GM12878 (cell line): ENCODE measurements around the gene CMA1. TPM values are rescaled to one million over a fixed set of nuclear protein-coding genes. Genes with fewer than 3 reads are reported as not detected.

ENCODE experiments used
- ATAC-seq: fragments of 200-7000 bp; cut with Tn5 transposase; 3 replicates; pipeline ENCODE4 v1.9.1; 2020; ENCODE audit warnings: mild to moderate bottlenecking, moderate library complexity
- BruUV-seq: library from RNA; stranded (reverse); fragments of 400-500 nt; replicated peaks from 2 replicates; lab custom pipeline; 2021; lab: Mats Ljungman, UMichigan
- CTCF ChIA-PET: fragments of 300-600 bp; sonication (Branson Sonifier 250); formaldehyde crosslinking; extraction: SDS; loops from one replicate; lab custom pipeline; 2021; ENCODE audit warnings: inconsistent platforms; lab: Yijun Ruan, JAX
- POLR2A ChIA-PET: fragments of 350-600 bp; formaldehyde crosslinking; extraction: SDS; loops from one replicate; lab custom pipeline; 2021; ENCODE audit warnings: inconsistent platforms; lab: Charles Lee
- RAD21 ChIA-PET: fragments of 300-600 bp; sonication (Branson Sonifier 250); formaldehyde crosslinking; loops from one replicate; lab custom pipeline; 2023; ENCODE audit warnings: antibody characterized with exemption; ENCODE audit not compliant: unreplicated experiment; lab: Charles Lee
- SMC1A ChIA-PET: fragments of 300-600 bp; sonication (Branson Sonifier 250); formaldehyde crosslinking; loops from one replicate; lab custom pipeline; 2023; ENCODE audit not compliant: unreplicated experiment, uncharacterized antibody; lab: Charles Lee
- DNase-seq: peaks from one replicate; pipeline ENCODE4 v3.0.0-alpha.2; 2011; ENCODE audit warnings: low read depth, low spot score
- FAIRE-seq: peaks from 3 replicates; lab custom pipeline; 2011; peaks lifted over from hg19 to GRCh38; lab: Jason Lieb, UNC
- H2AFZ ChIP-seq: 2 replicates; pipeline ENCODE4 v1.6.0; 2011; ENCODE audit warnings: low read depth, low read length, control low read depth; ENCODE audit not compliant: control insufficient read depth
- H3K27ac ChIP-seq: 2 replicates; pipeline ENCODE4 v1.5.1; 2011; ENCODE audit warnings: control low read depth; ENCODE audit not compliant: control insufficient read depth, insufficient read depth
- H3K27me3 ChIP-seq, 2 experiments: replicated peaks in 1 of 2; 2 replicates each; pipeline versions ENCODE4 v1.6.0 to v1.6.1; 2011; ENCODE audit warnings: low read length in 1 of 2; ENCODE audit not compliant: control insufficient read depth in 2 of 2, insufficient read depth in 2 of 2
- H3K36me3 ChIP-seq, 2 experiments: 2 replicates each; pipeline ENCODE4 v1.5.1; 2011; ENCODE audit warnings: low read length in 1 of 2; ENCODE audit not compliant: control insufficient read depth in 2 of 2, insufficient read depth in 2 of 2
- H3K4me1 ChIP-seq: 2 replicates; pipeline ENCODE4 v1.6.1; 2011; ENCODE audit warnings: mild to moderate bottlenecking, low read length, moderate library complexity, mixed read lengths; ENCODE audit not compliant: control insufficient read depth, insufficient read depth
- H3K4me2 ChIP-seq: 2 replicates; pipeline ENCODE4 v1.6.0; 2011; ENCODE audit warnings: control low read depth; ENCODE audit not compliant: control insufficient read depth, insufficient read depth
- H3K4me3 ChIP-seq: fragments of 200-600 bp; sonication (generic); 2 replicates; pipeline ENCODE4 v1.5.1; 2016
- H3K79me2 ChIP-seq: 2 replicates; pipeline ENCODE4 v1.6.0; 2011; ENCODE audit warnings: low read length; ENCODE audit not compliant: control insufficient read depth, insufficient read depth
- H3K9ac ChIP-seq: 2 replicates; pipeline ENCODE4 v1.8.0; 2011; ENCODE audit warnings: low read length, control low read depth, mixed read lengths; ENCODE audit not compliant: control insufficient read depth, insufficient read depth
- H3K9me3 ChIP-seq: replicated peaks from 3 replicates; pipeline ENCODE4 v1.5.1; 2011; ENCODE audit warnings: mild to moderate bottlenecking, low read length; ENCODE audit not compliant: control insufficient read depth, insufficient read depth
- H4K20me1 ChIP-seq: 2 replicates; pipeline ENCODE4 v1.6.0; 2011; ENCODE audit not compliant: control insufficient read depth, insufficient read depth
- CEBPB ChIP-seq, 2 experiments: fragments of 150-350 bp in 1 of 2; IDR thresholded peaks; 2 replicates each; pipeline ENCODE4 v1.6.1; 2012 to 2014; ENCODE audit warnings: low read depth in 2 of 2, low read length in 2 of 2, borderline replicate concordance in 1 of 2, inconsistent platforms in 1 of 2
- IRF5 ChIP-seq: fragments of 450-650 bp; IDR thresholded peaks from 2 replicates; pipeline ENCODE4 v1.6.1; 2017; ENCODE audit warnings: borderline replicate concordance
- PKNOX1 ChIP-seq: fragments of 450-650 bp; IDR thresholded peaks from 2 replicates; pipeline ENCODE4 v1.6.1; 2016; ENCODE audit warnings: mild to moderate bottlenecking
- POLR2AphosphoS5 ChIP-seq: IDR thresholded peaks from 2 replicates; pipeline ENCODE4 v1.6.1; 2011; ENCODE audit warnings: mild to moderate bottlenecking, low read length, inconsistent platforms
- RAD21 ChIP-seq: IDR thresholded peaks from 2 replicates; pipeline ENCODE4 v1.6.1; 2011; ENCODE audit warnings: mild to moderate bottlenecking, low read depth, low read length, moderate library complexity; ENCODE audit not compliant: insufficient read depth
- RBBP5 ChIP-seq: fragments of 200-600 bp; sonication (generic); conservative IDR thresholded peaks from 2 replicates; pipeline ENCODE4 v1.6.1; 2016
- RELA ChIP-seq: fragments of 450-650 bp; IDR thresholded peaks from 2 replicates; pipeline ENCODE4 v1.8.0; 2014; ENCODE audit warnings: borderline replicate concordance; ENCODE audit not compliant: partially characterized antibody
- REST ChIP-seq: IDR thresholded peaks from 2 replicates; pipeline ENCODE4 v1.6.1; 2012; ENCODE audit warnings: mild to moderate bottlenecking, low read depth, low read length
- USF1 ChIP-seq: IDR thresholded peaks from 2 replicates; pipeline ENCODE4 v1.6.1; 2011; ENCODE audit warnings: borderline replicate concordance, low read depth, mild to moderate bottlenecking, moderate library complexity, mixed read lengths, low read length; ENCODE audit not compliant: insufficient read depth; ENCODE audit errors: extremely low read length
- WGBS: methylation state at CpG from one replicate; pipeline ENCODE4 v1.1.6; 2016; ENCODE audit warnings: low lambda C conversion rate; ENCODE audit not compliant: insufficient replicate concordance, insufficient coverage; ENCODE audit errors: missing lambda C conversion rate; 5-methylcytosine and 5-hydroxymethylcytosine counted together
- in situ Hi-C: fragments of 300-500 bp; cut with MboI; formaldehyde crosslinking; loops from 9 replicates; pipeline ENCODE4 v1.14.3; 2018; ENCODE audit warnings: mixed read lengths
- intact Hi-C: fragments of 100-400 bp; cut with micrococcal nuclease; formaldehyde crosslinking; loops from one replicate; pipeline ENCODE4 v1.14.2; 2022; ENCODE audit not compliant: unreplicated experiment
- polyA plus RNA-seq, 11 experiments: library from polyadenylated mRNA; depleted of rRNA in 4 of 11; unstranded in 6 of 11; stranded (reverse) in 5 of 11; fragments of >200 nt; fragmentation: Nextera tagmentation in 4 of 11; fragmentation: Illumina TruSeq in 1 of 11; extraction: Ambion mirVana in 4 of 11; extraction: Trizol in 1 of 11; gene quantifications; 1 replicate in 1 of 11; 2 replicates in 10 of 11; pipeline versions ENCODE4 v1.2.1 to v1.2.3, GENCODE V29; 2011 to 2016; ENCODE audit warnings: inconsistent platforms in 2 of 11, missing spikeins in 2 of 11, low read depth in 1 of 11
- total RNA-seq, 4 experiments: library from RNA; depleted of rRNA in 3 of 4; stranded (reverse); fragments of >200 nt in 3 of 4; fragmentation: Illumina TruSeq in 1 of 4; extraction: Trizol in 1 of 4; gene quantifications; 2 replicates each; pipeline versions ENCODE4 v1.2.1 to v1.2.3, GENCODE V29; 2013 to 2021

The CMA1 gene
- total and polyA plus RNA-seq, 10 of the 15 experiments (the other 5 are each of a cell fraction or from before 2014, with no cell fraction given) = not detected

GRCh38 chr14:24514209-24514608 is 6.1 kb upstream of the CMA1 start:
- no peaks in the 10 kb centered on the region for H4K20me1 ChIP-seq
- RAD21 ChIA-PET = no interaction called here
- FAIRE-seq (no peak), DNase-seq (no peak), ATAC-seq (no peak)
- H2AFZ ChIP-seq = no peak overlapping the region
- H3K4me3 ChIP-seq = no peak overlapping the region
- no peak overlapping the region for H3K27ac ChIP-seq
- H3K36me3 ChIP-seq = no peaks in the 10 kb centered on the region
- TF ChIP-seq RAD21 (no peak), PKNOX1 (peak; percentile 38)
- CTCF ChIA-PET = no interaction called here
- no peak overlapping the region for H3K4me2 ChIP-seq
- no TSS peak for BruUV-seq
- POLR2A ChIA-PET = no interaction called here
- intact Hi-C loops = no loop called here
- in situ Hi-C loops = loop anchor here (5.0 kb wide), 1 partner anchor 52 kb away; no protein-coding TSS in a partner anchor
- H3K9me3 ChIP-seq = no peaks in the 10 kb centered on the region
- no peaks in the 10 kb centered on the region for H3K4me1 ChIP-seq
- no peak overlapping the region for H3K9ac ChIP-seq
- H3K79me2 ChIP-seq = no peaks in the 10 kb centered on the region
- SMC1A ChIA-PET = no interaction called here
- no peaks in the 10 kb centered on the region for H3K27me3 ChIP-seq
- WGBS = 7% methylated on average over 1 of the region's 1 CpG

GRCh38 chr14:24513009-24513408 is 4.9 kb upstream of the CMA1 start:
- Histone ChIP-seq H3K36me3 (no peaks in the 10 kb centered on the region), H4K20me1 (no peaks in the 10 kb centered on the region), H3K27me3 (no peaks in the 10 kb centered on the region), H3K9ac (no peak overlapping the region), H3K9me3 (no peaks in the 10 kb centered on the region), H3K27ac (no peak overlapping the region), H2AFZ (no peak overlapping the region), H3K4me3 (no peak overlapping the region), H3K4me1 (no peaks in the 10 kb centered on the region; the same call in 1 of the 2 replicates), H3K4me2 (no peak overlapping the region), H3K79me2 (no peaks in the 10 kb centered on the region)
- DNase-seq (no peak), ATAC-seq (no peak), FAIRE-seq (no peak)
- TF ChIP-seq REST (peak; percentile 85), RAD21 (no peak), IRF5 (no peak), USF1 (no peak), RBBP5 (no peak), RELA (no peak), CEBPB (IDR thresholded peaks at IDR 0.05; ENCODE audit: borderline replicate concordance in 1 of 2, low read depth in 2 of 2, low read length in 2 of 2) (no peak), POLR2AphosphoS5 (no peak)
- intact Hi-C loops (no loop called here), in situ Hi-C loops (loop anchor here (5.0 kb wide), 1 partner anchor 51 kb away; no protein-coding TSS in a partner anchor)
- CTCF ChIA-PET = no interaction called here
- no TSS peak for BruUV-seq
- SMC1A ChIA-PET = no interaction called here
- RAD21 ChIA-PET = no interaction called here
- POLR2A ChIA-PET = no interaction called here
- WGBS = 0% methylated on average over 2 of the region's 2 CpGs
